Neural cell (in vitro differentiated cells): ENCODE results near the gene NACC1.

Experiments
- POLR2AphosphoS5 ChIP-seq: IDR thresholded peaks from 2 replicates; pipeline ENCODE4 v1.6.1; 2012
- TF ChIP-seq, protein P1 (sequence below): fragments of 450-650 bp; IDR thresholded peaks from 2 replicates; pipeline ENCODE4 v1.5.1; 2014; ENCODE audit warnings: antibody characterized with exemption, mild to moderate bottlenecking, moderate library complexity; ENCODE audit not compliant: poor library complexity, severe bottlenecking

DNA sequence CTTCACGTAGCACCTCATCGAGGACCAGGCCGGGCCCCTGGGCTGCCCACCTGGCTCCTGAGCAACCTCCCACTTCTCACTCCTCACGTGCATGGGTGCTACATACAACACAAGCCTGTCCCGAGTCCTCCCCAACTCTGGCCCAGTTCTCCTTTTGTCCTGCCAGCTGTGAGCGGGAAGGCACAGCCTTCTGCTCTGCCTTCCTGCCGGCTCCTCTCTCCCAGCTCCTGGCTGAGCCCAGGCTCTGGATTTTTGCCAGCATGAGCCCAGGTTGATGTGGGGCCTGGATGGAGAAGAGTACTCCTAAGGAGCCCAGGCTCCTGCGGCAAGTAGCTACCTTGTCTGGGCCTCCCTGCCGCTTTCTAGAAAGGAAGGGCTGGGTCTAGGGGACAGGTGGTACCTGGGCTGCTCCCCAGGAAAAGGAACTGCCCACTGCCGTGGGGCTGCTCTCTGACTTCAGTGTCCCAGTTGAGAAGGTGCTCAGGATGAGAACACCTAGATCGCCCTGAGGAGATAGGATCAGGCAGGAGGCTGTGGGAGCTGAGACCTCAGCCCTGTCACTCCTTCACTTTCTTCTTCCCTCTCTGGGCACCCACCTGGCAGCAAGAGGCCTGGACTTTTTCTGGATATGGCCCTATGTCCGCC is 39.0 kb upstream of the NACC1 start:
- TF ChIP-seq, protein P1, sequence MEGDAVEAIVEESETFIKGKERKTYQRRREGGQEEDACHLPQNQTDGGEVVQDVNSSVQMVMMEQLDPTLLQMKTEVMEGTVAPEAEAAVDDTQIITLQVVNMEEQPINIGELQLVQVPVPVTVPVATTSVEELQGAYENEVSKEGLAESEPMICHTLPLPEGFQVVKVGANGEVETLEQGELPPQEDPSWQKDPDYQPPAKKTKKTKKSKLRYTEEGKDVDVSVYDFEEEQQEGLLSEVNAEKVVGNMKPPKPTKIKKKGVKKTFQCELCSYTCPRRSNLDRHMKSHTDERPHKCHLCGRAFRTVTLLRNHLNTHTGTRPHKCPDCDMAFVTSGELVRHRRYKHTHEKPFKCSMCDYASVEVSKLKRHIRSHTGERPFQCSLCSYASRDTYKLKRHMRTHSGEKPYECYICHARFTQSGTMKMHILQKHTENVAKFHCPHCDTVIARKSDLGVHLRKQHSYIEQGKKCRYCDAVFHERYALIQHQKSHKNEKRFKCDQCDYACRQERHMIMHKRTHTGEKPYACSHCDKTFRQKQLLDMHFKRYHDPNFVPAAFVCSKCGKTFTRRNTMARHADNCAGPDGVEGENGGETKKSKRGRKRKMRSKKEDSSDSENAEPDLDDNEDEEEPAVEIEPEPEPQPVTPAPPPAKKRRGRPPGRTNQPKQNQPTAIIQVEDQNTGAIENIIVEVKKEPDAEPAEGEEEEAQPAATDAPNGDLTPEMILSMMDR = no peak
- no peak for TF ChIP-seq POLR2AphosphoS5
